ENCODE measurements around the gene DNASE1. TPM values are rescaled to one million over a fixed set of nuclear protein-coding genes. Genes with fewer than 3 reads are reported as not detected.

The DNASE1 gene
- polyA plus RNA-seq, 2 of the 4 experiments (the other 2 are of a cell fraction) = 6.3 to 7.2 TPM

DNA sequence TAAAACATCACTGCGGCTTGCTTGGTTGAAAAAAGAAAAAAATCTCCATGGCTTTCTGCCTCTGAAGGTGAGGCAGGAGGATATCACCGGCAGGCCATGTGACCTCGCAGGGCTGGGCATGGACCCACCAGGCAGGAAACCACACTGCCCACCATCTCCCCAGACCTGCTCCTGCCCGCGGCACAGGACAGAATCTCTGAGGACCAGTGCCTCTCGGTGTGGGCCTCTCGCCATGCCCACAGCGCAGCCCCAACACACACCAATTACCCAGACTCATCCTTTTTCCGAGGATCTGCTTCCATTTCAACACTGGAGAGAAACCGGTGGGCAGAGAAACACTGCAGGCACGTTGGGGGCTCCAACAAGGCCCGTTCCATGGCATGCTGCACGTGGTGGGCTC lies 16.2 kb downstream of the DNASE1 start:
- no peak for ATAC-seq
- DNase-seq (ENCODE audit: low read depth in 1 of 2, low spot score in 1 of 2) = no peak
- WGBS (ENCODE audit: missing lambda C conversion rate) = 95% methylated on average over 13 of the region's 13 CpGs
- Histone ChIP-seq H3K4me1 (no peaks in the 10 kb centered on the region), H3K9me3 (0 out of 3 replicates have a peak, but pooled peaks cover 5% of the 10 kb centered on the region), H3K4me2 (no peak overlapping the region), H3K27ac (no peak overlapping the region), H3K4me3 (no peak overlapping the region)
- POLR2A ChIA-PET = no interaction called here
- FAIRE-seq = no peak
- CTCF ChIA-PET = interaction anchor here (1.0 to 1.9 kb wide), 4 partner anchors 13 to 144 kb away, joined by 3 to 7 read pairs (median 4); no protein-coding TSS in a partner anchor
- TF ChIP-seq ZSCAN20 (CRISPR knock-in tag; IDR thresholded peaks at IDR 0.05) (no peak), KDM1A (IDR thresholded peaks at IDR 0.05; ENCODE audit: low read depth) (no peak), MYC (IDR thresholded peaks at IDR 0.05; ENCODE audit: borderline replicate concordance, low read length) (no peak), BHLHE40 (IDR thresholded peaks at IDR 0.05; ENCODE audit: low read depth, low read length) (no peak), RARB (CRISPR knock-in tag; IDR thresholded peaks at IDR 0.05) (no peak), MAFK (IDR thresholded peaks at IDR 0.05; ENCODE audit: partially characterized antibody) (no peak), GATA3 (IDR thresholded peaks at IDR 0.05; ENCODE audit: borderline replicate concordance) (no peak), CBX8 (IDR thresholded peaks at IDR 0.05) (no peak), FOSL2 (IDR thresholded peaks at IDR 0.05) (no peak), FOSL2 (CRISPR knock-in tag; IDR thresholded peaks at IDR 0.05) (no peak), TP53 (CRISPR knock-in tag; IDR thresholded peaks at IDR 0.05) (no peak), JUN (IDR thresholded peaks at IDR 0.05) (no peak), HOXB5 (CRISPR knock-in tag; IDR thresholded peaks at IDR 0.05) (no peak), POLR2AphosphoS2 (conservative IDR thresholded peaks at IDR 0.05; ENCODE audit: low read length) (no peak), POLR2A (IDR thresholded peaks at IDR 0.05; ENCODE audit: low read length) (no peak), NFE2L2 (conservative IDR thresholded peaks at IDR 0.05; ENCODE audit: low read length) (no peak)
- TF ChIP-seq, protein P1, sequence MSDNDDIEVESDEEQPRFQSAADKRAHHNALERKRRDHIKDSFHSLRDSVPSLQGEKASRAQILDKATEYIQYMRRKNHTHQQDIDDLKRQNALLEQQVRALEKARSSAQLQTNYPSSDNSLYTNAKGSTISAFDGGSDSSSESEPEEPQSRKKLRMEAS (IDR thresholded peaks at IDR 0.05) = no peak
- TF ChIP-seq, protein P2, sequence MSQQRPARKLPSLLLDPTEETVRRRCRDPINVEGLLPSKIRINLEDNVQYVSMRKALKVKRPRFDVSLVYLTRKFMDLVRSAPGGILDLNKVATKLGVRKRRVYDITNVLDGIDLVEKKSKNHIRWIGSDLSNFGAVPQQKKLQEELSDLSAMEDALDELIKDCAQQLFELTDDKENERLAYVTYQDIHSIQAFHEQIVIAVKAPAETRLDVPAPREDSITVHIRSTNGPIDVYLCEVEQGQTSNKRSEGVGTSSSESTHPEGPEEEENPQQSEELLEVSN (IDR thresholded peaks at IDR 0.05; ENCODE audit: borderline replicate concordance, low read depth) = no peak

DNA sequence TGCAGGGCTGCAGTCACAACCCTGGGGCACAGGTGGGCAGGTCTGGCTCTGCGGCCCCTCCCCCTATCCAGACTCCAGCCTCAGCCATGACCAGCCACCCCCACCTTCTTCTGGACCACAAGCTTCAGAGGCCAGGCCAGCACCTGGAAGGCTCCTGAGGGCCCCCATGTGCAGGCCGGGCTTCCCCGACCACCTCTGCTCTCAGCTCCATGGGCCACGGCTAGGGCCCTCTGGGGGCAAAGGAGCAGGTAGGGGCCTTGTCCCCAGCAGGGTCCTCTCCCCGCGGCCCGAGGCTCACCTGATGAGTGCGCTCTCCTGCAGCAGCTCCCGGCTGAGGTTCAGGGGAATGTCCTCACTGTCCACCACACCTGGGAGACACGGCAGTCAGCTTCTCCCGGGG lies 16.9 kb downstream of the DNASE1 start:
- ATAC-seq (0 out of 6 replicates have a peak, but pooled peaks of 1 of the 2 experiments have one; percentile 12), FAIRE-seq (no peak), DNase-seq (ENCODE audit: low read depth in 1 of 2, low spot score in 1 of 2) (no peak)
- TF ChIP-seq, protein P3, sequence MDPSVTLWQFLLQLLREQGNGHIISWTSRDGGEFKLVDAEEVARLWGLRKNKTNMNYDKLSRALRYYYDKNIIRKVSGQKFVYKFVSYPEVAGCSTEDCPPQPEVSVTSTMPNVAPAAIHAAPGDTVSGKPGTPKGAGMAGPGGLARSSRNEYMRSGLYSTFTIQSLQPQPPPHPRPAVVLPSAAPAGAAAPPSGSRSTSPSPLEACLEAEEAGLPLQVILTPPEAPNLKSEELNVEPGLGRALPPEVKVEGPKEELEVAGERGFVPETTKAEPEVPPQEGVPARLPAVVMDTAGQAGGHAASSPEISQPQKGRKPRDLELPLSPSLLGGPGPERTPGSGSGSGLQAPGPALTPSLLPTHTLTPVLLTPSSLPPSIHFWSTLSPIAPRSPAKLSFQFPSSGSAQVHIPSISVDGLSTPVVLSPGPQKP (IDR thresholded peaks at IDR 0.05; ENCODE audit: low read depth, low read length) = no peak
- no peak for TF ChIP-seq CHD2 (IDR thresholded peaks at IDR 0.05; ENCODE audit: low read length, partially characterized antibody)
- no peak for TF ChIP-seq SREBF2 (IDR thresholded peaks at IDR 0.05)
- TF ChIP-seq RAD21 (conservative IDR thresholded peaks at IDR 0.05 in 1 of 2, IDR thresholded peaks at IDR 0.05 in 1 of 2) = no peak
- TF ChIP-seq ZFP36 (IDR thresholded peaks at IDR 0.05; ENCODE audit: borderline replicate concordance, partially characterized antibody) = no peak
- no peak for TF ChIP-seq KDM1A (IDR thresholded peaks at IDR 0.05; ENCODE audit: low read depth)
- TF ChIP-seq CHD4 (IDR thresholded peaks at IDR 0.05; ENCODE audit: borderline replicate concordance) = no peak
- no peak for TF ChIP-seq EHMT2 (IDR thresholded peaks at IDR 0.05; ENCODE audit: low read depth)
- TF ChIP-seq, protein P4, sequence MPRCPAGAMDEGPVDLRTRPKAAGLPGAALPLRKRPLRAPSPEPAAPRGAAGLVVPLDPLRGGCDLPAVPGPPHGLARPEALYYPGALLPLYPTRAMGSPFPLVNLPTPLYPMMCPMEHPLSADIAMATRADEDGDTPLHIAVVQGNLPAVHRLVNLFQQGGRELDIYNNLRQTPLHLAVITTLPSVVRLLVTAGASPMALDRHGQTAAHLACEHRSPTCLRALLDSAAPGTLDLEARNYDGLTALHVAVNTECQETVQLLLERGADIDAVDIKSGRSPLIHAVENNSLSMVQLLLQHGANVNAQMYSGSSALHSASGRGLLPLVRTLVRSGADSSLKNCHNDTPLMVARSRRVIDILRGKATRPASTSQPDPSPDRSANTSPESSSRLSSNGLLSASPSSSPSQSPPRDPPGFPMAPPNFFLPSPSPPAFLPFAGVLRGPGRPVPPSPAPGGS (IDR thresholded peaks at IDR 0.05) = no peak
- TF ChIP-seq, protein P5, sequence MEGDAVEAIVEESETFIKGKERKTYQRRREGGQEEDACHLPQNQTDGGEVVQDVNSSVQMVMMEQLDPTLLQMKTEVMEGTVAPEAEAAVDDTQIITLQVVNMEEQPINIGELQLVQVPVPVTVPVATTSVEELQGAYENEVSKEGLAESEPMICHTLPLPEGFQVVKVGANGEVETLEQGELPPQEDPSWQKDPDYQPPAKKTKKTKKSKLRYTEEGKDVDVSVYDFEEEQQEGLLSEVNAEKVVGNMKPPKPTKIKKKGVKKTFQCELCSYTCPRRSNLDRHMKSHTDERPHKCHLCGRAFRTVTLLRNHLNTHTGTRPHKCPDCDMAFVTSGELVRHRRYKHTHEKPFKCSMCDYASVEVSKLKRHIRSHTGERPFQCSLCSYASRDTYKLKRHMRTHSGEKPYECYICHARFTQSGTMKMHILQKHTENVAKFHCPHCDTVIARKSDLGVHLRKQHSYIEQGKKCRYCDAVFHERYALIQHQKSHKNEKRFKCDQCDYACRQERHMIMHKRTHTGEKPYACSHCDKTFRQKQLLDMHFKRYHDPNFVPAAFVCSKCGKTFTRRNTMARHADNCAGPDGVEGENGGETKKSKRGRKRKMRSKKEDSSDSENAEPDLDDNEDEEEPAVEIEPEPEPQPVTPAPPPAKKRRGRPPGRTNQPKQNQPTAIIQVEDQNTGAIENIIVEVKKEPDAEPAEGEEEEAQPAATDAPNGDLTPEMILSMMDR (IDR thresholded peaks at IDR 0.05) = no peak
- TF ChIP-seq, protein P6, sequence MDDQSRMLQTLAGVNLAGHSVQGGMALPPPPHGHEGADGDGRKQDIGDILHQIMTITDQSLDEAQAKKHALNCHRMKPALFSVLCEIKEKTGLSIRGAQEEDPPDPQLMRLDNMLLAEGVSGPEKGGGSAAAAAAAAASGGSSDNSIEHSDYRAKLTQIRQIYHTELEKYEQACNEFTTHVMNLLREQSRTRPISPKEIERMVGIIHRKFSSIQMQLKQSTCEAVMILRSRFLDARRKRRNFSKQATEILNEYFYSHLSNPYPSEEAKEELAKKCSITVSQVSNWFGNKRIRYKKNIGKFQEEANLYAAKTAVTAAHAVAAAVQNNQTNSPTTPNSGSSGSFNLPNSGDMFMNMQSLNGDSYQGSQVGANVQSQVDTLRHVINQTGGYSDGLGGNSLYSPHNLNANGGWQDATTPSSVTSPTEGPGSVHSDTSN (IDR thresholded peaks at IDR 0.05) = no peak
- TF ChIP-seq, protein P7, sequence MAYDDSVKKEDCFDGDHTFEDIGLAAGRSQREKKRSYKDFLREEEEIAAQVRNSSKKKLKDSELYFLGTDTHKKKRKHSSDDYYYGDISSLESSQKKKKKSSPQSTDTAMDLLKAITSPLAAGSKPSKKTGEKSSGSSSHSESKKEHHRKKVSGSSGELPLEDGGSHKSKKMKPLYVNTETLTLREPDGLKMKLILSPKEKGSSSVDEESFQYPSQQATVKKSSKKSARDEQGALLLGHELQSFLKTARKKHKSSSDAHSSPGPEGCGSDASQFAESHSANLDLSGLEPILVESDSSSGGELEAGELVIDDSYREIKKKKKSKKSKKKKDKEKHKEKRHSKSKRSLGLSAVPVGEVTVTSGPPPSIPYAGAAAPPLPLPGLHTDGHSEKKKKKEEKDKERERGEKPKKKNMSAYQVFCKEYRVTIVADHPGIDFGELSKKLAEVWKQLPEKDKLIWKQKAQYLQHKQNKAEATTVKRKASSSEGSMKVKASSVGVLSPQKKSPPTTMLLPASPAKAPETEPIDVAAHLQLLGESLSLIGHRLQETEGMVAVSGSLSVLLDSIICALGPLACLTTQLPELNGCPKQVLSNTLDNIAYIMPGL (CRISPR knock-in tag; IDR thresholded peaks at IDR 0.05; ENCODE audit: borderline replicate concordance) = no peak
- TF ChIP-seq FOSB (CRISPR knock-in tag; IDR thresholded peaks at IDR 0.05) = no peak
- Histone ChIP-seq H3K9me3 (0 out of 3 replicates have a peak, but pooled peaks cover 5% of the 10 kb centered on the region), H3K4me2 (no peak overlapping the region), H3K4me1 (no peaks in the 10 kb centered on the region), H3K4me3 (no peak overlapping the region), H3K27ac (no peak overlapping the region)
- ChIA-PET CTCF (interaction anchor here (0.7 to 1.9 kb wide), 6 partner anchors 11 to 145 kb away, joined by 3 to 7 read pairs (median 4); no protein-coding TSS in a partner anchor), POLR2A (no interaction called here)
- 97% methylated on average over 6 of the region's 11 CpGs for WGBS (ENCODE audit: missing lambda C conversion rate)
